ENCODE data around the gene FGL2.

DNA sequence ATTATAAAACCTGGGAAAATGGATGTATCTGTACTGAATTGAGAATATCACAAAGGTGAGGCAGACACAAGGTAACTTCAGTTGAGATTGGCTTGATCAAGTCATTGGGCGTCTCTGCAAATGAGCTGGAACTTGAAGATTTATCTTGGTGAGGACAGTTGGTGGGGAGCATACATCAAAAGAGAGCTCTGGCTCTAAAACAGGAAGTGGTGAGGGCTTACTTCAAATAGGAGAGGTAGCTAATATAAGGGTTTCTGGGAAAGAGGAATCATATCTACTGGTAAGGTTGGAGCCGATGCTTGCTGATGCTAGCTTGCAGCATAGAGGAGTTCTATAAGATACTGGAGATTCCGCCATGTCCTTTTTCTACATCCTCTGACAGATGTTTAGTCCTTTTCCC is 39.9 kb upstream of the FGL2 start:
- TF ChIP-seq CTCF (IDR thresholded peaks at IDR 0.05; ENCODE audit: low read length), result no peak
- no peak for TF ChIP-seq EZH2 (IDR thresholded peaks at IDR 0.05; ENCODE audit: borderline replicate concordance, low read length)

Data from OCI-LY1 (cell line).